KMS-11 (cell line): ENCODE results near the gene YAF2.
A peak's percentile ranks its signal among the peaks of the same experiment; 100 is the strongest.

Experiments
- H2AFZ ChIP-seq: fragments of 200-600 bp; sonication (generic); 2 replicates; pipeline ENCODE4 v1.6.1; 2016; ENCODE audit warnings: antibody characterized with exemption, mixed run types, low read depth
- H3K27ac ChIP-seq: fragments of 200-600 bp; sonication (generic); 2 replicates; pipeline ENCODE4 v1.6.1; 2016; ENCODE audit warnings: mild to moderate bottlenecking, mixed run types
- H3K27me3 ChIP-seq: fragments of 200-600 bp; sonication (generic); 2 replicates; pipeline ENCODE4 v1.6.1; 2017; ENCODE audit warnings: mild to moderate bottlenecking, low read depth, mixed run types, moderate library complexity; ENCODE audit not compliant: insufficient read depth
- H3K36me3 ChIP-seq: fragments of 200-600 bp; sonication (generic); 2 replicates; pipeline ENCODE4 v1.6.1; 2017; ENCODE audit warnings: mild to moderate bottlenecking, mixed run types; ENCODE audit not compliant: insufficient read depth
- H3K4me1 ChIP-seq: fragments of 200-600 bp; sonication (generic); 2 replicates; pipeline ENCODE4 v1.6.1; 2016; ENCODE audit warnings: mild to moderate bottlenecking, low read depth, mixed run types; ENCODE audit not compliant: poor library complexity, severe bottlenecking
- H3K4me2 ChIP-seq: fragments of 200-600 bp; sonication (generic); 2 replicates; pipeline ENCODE4 v1.7.0; 2016; ENCODE audit warnings: mild to moderate bottlenecking, mixed run types
- H3K4me3 ChIP-seq: fragments of 200-600 bp; sonication (generic); IDR thresholded peaks from 2 replicates; pipeline ENCODE4 v1.6.1; 2017; ENCODE audit warnings: low read depth, low read length, mixed read lengths; ENCODE audit not compliant: insufficient read depth
- H3K79me2 ChIP-seq: fragments of 200-600 bp; sonication (generic); 2 replicates; pipeline ENCODE4 v1.6.1; 2016; ENCODE audit warnings: low read depth, mixed run types; ENCODE audit not compliant: insufficient read depth
- H3K9ac ChIP-seq: fragments of 200-600 bp; sonication (generic); 2 replicates; pipeline ENCODE4 v1.6.1; 2016; ENCODE audit warnings: mild to moderate bottlenecking, mixed run types
- H4K20me1 ChIP-seq: fragments of 200-600 bp; sonication (generic); 2 replicates; pipeline ENCODE4 v1.6.1; 2016; ENCODE audit warnings: mild to moderate bottlenecking, mixed run types; ENCODE audit not compliant: insufficient read depth
- TF ChIP-seq, protein P1 (sequence below): fragments of 200-600 bp; sonication (generic); conservative IDR thresholded peaks from 2 replicates; pipeline ENCODE4 v1.6.1; 2017; ENCODE audit warnings: low read depth, mild to moderate bottlenecking, antibody characterized with exemption, low read length, moderate library complexity, mixed read lengths

The YAF2 gene

DNA sequence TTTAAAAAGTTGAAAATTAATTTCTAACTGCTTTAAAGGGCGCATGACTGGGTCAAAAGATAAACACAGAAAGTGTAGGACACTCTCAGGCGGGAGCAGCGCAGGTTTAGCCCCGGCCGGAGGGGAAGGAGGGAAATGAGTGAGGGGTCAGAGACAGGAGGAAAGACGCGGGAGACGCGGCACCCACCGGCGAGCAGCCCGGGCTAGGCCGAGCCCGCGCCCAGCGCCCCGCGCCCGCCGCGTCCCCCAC lies 94.0 kb downstream of the YAF2 start:
- TF ChIP-seq, protein P1, sequence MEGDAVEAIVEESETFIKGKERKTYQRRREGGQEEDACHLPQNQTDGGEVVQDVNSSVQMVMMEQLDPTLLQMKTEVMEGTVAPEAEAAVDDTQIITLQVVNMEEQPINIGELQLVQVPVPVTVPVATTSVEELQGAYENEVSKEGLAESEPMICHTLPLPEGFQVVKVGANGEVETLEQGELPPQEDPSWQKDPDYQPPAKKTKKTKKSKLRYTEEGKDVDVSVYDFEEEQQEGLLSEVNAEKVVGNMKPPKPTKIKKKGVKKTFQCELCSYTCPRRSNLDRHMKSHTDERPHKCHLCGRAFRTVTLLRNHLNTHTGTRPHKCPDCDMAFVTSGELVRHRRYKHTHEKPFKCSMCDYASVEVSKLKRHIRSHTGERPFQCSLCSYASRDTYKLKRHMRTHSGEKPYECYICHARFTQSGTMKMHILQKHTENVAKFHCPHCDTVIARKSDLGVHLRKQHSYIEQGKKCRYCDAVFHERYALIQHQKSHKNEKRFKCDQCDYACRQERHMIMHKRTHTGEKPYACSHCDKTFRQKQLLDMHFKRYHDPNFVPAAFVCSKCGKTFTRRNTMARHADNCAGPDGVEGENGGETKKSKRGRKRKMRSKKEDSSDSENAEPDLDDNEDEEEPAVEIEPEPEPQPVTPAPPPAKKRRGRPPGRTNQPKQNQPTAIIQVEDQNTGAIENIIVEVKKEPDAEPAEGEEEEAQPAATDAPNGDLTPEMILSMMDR: no peak
- H3K79me2 ChIP-seq: peaks cover 33% of the 10 kb centered on the region
- H3K4me1 ChIP-seq: peaks cover 22% of the 10 kb centered on the region
- H3K27me3 ChIP-seq: no peaks in the 10 kb centered on the region
- H3K4me3 ChIP-seq: peak overlapping the region; percentile 37
- peak overlapping the region; percentile 23; the same call in 1 of the 2 replicates for H3K27ac ChIP-seq
- peak overlapping the region; percentile 80 for H2AFZ ChIP-seq
- peak overlapping the region; percentile 85 for H3K4me2 ChIP-seq
- no peaks in the 10 kb centered on the region for H3K36me3 ChIP-seq
- no peaks in the 10 kb centered on the region for H4K20me1 ChIP-seq
- peak overlapping the region; percentile 63; the same call in 1 of the 2 replicates for H3K9ac ChIP-seq

DNA sequence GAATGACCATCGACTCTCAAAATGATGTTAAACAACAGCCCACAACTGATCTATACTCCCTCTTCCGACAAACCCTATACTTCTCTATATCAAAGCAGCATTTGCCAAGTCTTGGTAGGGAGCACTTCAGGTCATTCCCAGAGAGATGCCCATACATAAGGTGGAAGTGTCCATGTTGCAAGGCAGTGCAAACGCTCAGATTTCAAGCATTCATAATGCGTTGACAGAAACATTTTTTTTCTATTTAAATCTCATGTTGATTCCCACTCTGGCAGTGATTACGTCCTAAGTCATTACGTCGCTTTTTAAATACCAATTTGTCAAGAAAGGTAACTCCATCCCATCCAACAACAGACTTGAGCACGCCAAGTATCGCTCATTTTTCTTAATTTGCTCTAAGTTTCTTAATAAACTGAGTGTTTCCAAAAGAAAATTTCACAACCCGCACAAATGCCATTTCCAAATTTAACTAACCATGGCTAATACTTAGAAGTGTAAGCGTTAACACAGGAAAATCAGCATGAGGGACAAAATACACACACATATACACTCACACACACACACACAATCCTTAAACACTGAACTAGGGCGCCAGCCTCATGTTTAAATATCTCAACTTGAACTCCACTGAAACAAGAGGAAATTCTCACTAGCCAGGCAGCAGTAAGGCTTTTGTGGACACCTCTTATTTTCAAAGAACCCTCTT lies 94.4 kb downstream of the YAF2 start:
- Histone ChIP-seq H3K4me2 (peak overlapping the region; percentile 85), H3K9ac (peak overlapping the region; percentile 63; the same call in 1 of the 2 replicates), H3K4me1 (peaks cover 22% of the 10 kb centered on the region), H2AFZ (peak overlapping the region; percentile 80), H3K79me2 (peaks cover 34% of the 10 kb centered on the region), H4K20me1 (no peaks in the 10 kb centered on the region), H3K36me3 (no peaks in the 10 kb centered on the region), H3K4me3 (peak overlapping the region; percentile 37), H3K27me3 (no peaks in the 10 kb centered on the region), H3K27ac (peak overlapping the region; percentile 23; the same call in 1 of the 2 replicates)
- TF ChIP-seq, protein P1: no peak

DNA sequence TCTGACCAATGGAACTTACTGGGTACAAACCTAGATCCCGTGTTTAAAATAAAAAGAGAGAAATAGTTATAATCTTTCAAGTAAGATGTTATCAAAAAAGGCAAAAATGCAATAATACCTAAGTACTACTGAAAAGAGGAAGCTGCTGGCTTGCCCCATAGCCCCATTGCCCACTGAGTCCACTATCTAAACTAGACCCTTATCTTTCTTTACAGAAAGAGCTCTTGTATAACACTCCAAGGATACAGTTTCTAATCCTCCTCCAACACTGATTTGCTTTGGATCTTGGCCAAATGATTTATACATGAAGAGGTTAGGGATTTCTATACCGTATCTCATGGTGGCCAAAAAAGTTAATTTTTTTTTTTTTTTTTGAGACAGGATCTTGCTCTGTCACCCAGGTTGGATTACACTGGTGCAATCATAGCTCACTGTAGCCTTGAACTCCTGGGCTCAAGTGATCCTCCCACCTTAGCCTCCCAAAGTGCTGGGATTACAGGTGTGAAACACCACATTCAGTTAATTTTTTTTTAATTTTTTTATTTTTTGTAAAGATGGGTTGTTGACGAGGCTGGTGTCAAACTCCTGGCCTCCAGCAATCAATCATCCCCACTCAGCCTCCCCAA lies 96.0 kb downstream of the YAF2 start:
- peaks cover 47% of the 10 kb centered on the region for H3K79me2 ChIP-seq
- H4K20me1 ChIP-seq: no peaks in the 10 kb centered on the region
- H3K9ac ChIP-seq: no peak overlapping the region

DNA sequence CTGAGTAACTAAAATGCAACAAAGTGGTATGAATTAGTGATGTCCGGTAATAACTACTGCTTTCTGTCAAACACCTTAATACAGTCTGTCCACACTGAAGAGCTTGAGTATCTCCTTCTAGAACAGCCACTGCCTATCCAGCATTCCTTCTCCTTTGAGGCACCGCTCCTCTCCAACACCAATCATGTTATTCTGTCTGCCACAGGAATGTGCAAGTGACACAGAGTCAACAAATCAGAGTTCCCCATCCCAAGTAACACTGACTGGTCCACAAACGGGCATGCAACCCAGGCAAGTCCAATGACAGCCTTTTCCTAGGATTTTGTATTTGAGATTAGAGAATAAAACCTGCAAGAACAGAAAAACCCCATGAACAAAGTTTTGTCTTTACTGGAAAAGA lies 97.1 kb downstream of the YAF2 start:
- H4K20me1 ChIP-seq: no peaks in the 10 kb centered on the region
- H3K9ac ChIP-seq: no peak overlapping the region
- H3K4me3 ChIP-seq: no peak overlapping the region
- peaks cover 22% of the 10 kb centered on the region for H3K4me1 ChIP-seq
- H3K27ac ChIP-seq: no peak overlapping the region
- no peaks in the 10 kb centered on the region for H3K36me3 ChIP-seq
- TF ChIP-seq, protein P1: no peak
- no peaks in the 10 kb centered on the region for H3K27me3 ChIP-seq
- H2AFZ ChIP-seq: no peak overlapping the region
- H3K4me2 ChIP-seq: no peak overlapping the region
- H3K79me2 ChIP-seq: peaks cover 56% of the 10 kb centered on the region

More for the DNA sequence above, 96.0 kb downstream of the YAF2 start:
- Histone ChIP-seq H3K4me3 (no peak overlapping the region), H3K4me1 (peaks cover 22% of the 10 kb centered on the region), H3K27ac (no peak overlapping the region), H3K36me3 (no peaks in the 10 kb centered on the region), H3K27me3 (no peaks in the 10 kb centered on the region), H2AFZ (no peak overlapping the region), H3K4me2 (no peak overlapping the region)
- TF ChIP-seq, protein P1: no peak
